ENCODE results near the gene HID1. TPM values are rescaled to one million over a fixed set of nuclear protein-coding genes. Genes with fewer than 3 reads are reported as not detected.
"Not testable (repeated sequence)": the region's sequence is repeated elsewhere in the genome, so short reads cannot be mapped to it uniquely, and the experiment has no call there.

Gene HID1
- total RNA-seq, 1 donor from 2014 or later, result 28.5 TPM

- no peaks in the 10 kb centered on the region for H3K36me3 ChIP-seq (ENCODE audit: control insufficient read depth, insufficient read depth, low read length)
- H3K27me3 ChIP-seq (ENCODE audit: control insufficient read depth, insufficient read depth, low read length), result peaks cover 59% of the 10 kb centered on the region
- H3K4me3 ChIP-seq (ENCODE audit: low read depth, low read length), result no peak overlapping the region
- DNase-seq (ENCODE audit: low read depth), result no peak
- TF ChIP-seq CTCF (IDR thresholded peaks at IDR 0.05; ENCODE audit: insufficient read depth, low read length, poor library complexity, severe bottlenecking), result peak; percentile 11
These were observed 52.9 kb downstream of the HID1 start for GRCh38 chr17:74919440-74920305.

- TF ChIP-seq CTCF (IDR thresholded peaks at IDR 0.05; ENCODE audit: insufficient read depth, low read length, poor library complexity, severe bottlenecking), result no peak
- DNase-seq (ENCODE audit: low read depth), result no peak
- peaks cover 52% of the 10 kb centered on the region for H3K27me3 ChIP-seq (ENCODE audit: control insufficient read depth, insufficient read depth, low read length)
- no peaks in the 10 kb centered on the region for H3K36me3 ChIP-seq (ENCODE audit: control insufficient read depth, insufficient read depth, low read length)
- no peak overlapping the region for H3K4me3 ChIP-seq (ENCODE audit: low read depth, low read length)
These were observed 53.7 kb downstream of the HID1 start for GRCh38 chr17:74918906-74919305.

GRCh38 chr17:74917430-74917829 is 55.1 kb downstream of the HID1 start:
- H3K27me3 ChIP-seq (ENCODE audit: control insufficient read depth, insufficient read depth, low read length), result peaks cover 37% of the 10 kb centered on the region
- H3K4me3 ChIP-seq (ENCODE audit: low read depth, low read length), result no peak overlapping the region
- H3K36me3 ChIP-seq (ENCODE audit: control insufficient read depth, insufficient read depth, low read length), result no peaks in the 10 kb centered on the region
- no peak for DNase-seq (ENCODE audit: low read depth)
- TF ChIP-seq CTCF (IDR thresholded peaks at IDR 0.05; ENCODE audit: insufficient read depth, low read length, poor library complexity, severe bottlenecking), result no peak

GRCh38 chr17:74916851-74917199 is 55.7 kb downstream of the HID1 start:
- peaks cover 32% of the 10 kb centered on the region for H3K27me3 ChIP-seq (ENCODE audit: control insufficient read depth, insufficient read depth, low read length)
- TF ChIP-seq CTCF (IDR thresholded peaks at IDR 0.05; ENCODE audit: insufficient read depth, low read length, poor library complexity, severe bottlenecking), result no peak

GRCh38 chr17:74916136-74916850 is 56.3 kb downstream of the HID1 start:
- no peak for DNase-seq (ENCODE audit: low read depth)
- H3K27me3 ChIP-seq (ENCODE audit: control insufficient read depth, insufficient read depth, low read length), result peaks cover 27% of the 10 kb centered on the region
- H3K4me3 ChIP-seq (ENCODE audit: low read depth, low read length), result no peak overlapping the region
- no peaks in the 10 kb centered on the region for H3K36me3 ChIP-seq (ENCODE audit: control insufficient read depth, insufficient read depth, low read length)
- no peak for TF ChIP-seq CTCF (IDR thresholded peaks at IDR 0.05; ENCODE audit: insufficient read depth, low read length, poor library complexity, severe bottlenecking)

More at GRCh38 chr17:74916851-74917199, 55.7 kb downstream of the HID1 start:
- no peak overlapping the region for H3K4me3 ChIP-seq (ENCODE audit: low read depth, low read length)
- no peaks in the 10 kb centered on the region for H3K36me3 ChIP-seq (ENCODE audit: control insufficient read depth, insufficient read depth, low read length)
- no peak for DNase-seq (ENCODE audit: low read depth)

- not testable (repeated sequence) for H3K27me3 ChIP-seq (ENCODE audit: control insufficient read depth, insufficient read depth, low read length); H3K36me3 ChIP-seq (ENCODE audit: control insufficient read depth, insufficient read depth, low read length); H3K4me3 ChIP-seq (ENCODE audit: low read depth, low read length); DNase-seq (ENCODE audit: low read depth)
These were observed 61.1 kb downstream of the HID1 start for GRCh38 chr17:74911423-74911822.

GRCh38 chr17:74909097-74909496 is 63.5 kb downstream of the HID1 start:
- not testable (repeated sequence) for H3K4me3 ChIP-seq (ENCODE audit: low read depth, low read length); DNase-seq (ENCODE audit: low read depth); H3K36me3 ChIP-seq (ENCODE audit: control insufficient read depth, insufficient read depth, low read length); H3K27me3 ChIP-seq (ENCODE audit: control insufficient read depth, insufficient read depth, low read length)
